Activated naive CD8-positive, alpha-beta T cell (primary cell): Measurements from ENCODE around the gene B4GALNT2.
"Not testable (repeated sequence)": the region's sequence is repeated elsewhere in the genome, so short reads cannot be mapped to it uniquely, and the experiment has no call there.

Experiments
- H3K27ac Mint-ChIP-seq: one replicate; pipeline ENCODE4 v1.8.0; 2021; ENCODE audit warnings: mixed read lengths
- H3K27me3 Mint-ChIP-seq: one replicate; pipeline ENCODE4 v1.8.0; 2021; ENCODE audit warnings: mixed read lengths
- H3K36me3 Mint-ChIP-seq: one replicate; pipeline ENCODE4 v1.8.0; 2021; ENCODE audit warnings: mixed read lengths
- H3K4me1 Mint-ChIP-seq: one replicate; pipeline ENCODE4 v1.8.0; 2021; ENCODE audit warnings: low read depth, mixed read lengths
- H3K4me3 Mint-ChIP-seq: one replicate; pipeline ENCODE4 v1.8.0; 2021; ENCODE audit warnings: mild to moderate bottlenecking, mixed read lengths
- H3K9me3 Mint-ChIP-seq: one replicate; pipeline ENCODE4 v1.8.0; 2021; ENCODE audit warnings: low read depth, mixed read lengths

Gene B4GALNT2

DNA sequence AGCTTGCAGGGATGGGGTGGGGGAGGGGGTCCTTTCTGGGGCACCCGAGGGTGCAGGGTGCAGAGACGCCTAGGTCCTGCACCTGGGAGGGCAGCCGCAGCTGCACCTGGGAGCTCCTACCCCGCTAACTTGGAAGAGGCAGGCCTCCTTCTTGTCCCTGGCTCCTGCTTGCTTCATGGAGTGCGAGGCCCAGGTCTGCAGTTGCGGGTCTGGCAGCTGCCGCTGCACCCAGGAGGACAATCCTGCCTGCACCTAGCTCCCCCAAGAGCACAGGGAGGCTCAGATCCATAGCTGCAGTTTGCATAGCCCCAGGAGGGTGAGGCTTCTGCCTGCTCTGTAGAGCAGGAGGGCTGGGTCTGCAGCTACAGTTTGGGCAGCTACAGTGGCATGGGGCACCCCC, 51.2 kb downstream of the B4GALNT2 start:
- H3K27ac Mint-ChIP-seq = no peak overlapping the region
- H3K4me3 Mint-ChIP-seq = no peak overlapping the region
- peaks cover 4% of the 10 kb centered on the region for H3K4me1 Mint-ChIP-seq
- H3K9me3 Mint-ChIP-seq = no peaks in the 10 kb centered on the region
- no peaks in the 10 kb centered on the region for H3K27me3 Mint-ChIP-seq
- H3K36me3 Mint-ChIP-seq = peaks cover 4% of the 10 kb centered on the region

DNA sequence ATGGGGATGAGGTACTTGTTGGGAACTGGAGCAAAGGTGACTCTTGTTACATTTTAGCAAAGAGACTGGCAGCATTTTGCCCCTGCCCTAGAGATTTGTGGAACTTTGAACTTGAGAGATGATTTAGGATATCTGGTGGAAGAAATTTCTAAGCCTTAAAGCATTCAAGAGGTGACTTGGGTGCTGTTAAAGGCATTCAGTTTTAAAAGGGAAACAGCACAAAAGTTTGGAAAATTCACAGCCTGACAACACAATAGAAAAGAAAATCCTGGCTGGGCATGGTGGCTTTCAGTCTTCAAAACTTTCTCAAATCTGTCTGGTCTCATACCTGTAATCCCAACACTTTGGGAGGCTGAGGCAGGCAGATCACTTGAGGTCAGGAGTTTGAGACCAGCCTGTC, 52.0 kb downstream of the B4GALNT2 start:
- H3K9me3 Mint-ChIP-seq, H3K4me3 Mint-ChIP-seq, H3K27ac Mint-ChIP-seq, H3K36me3 Mint-ChIP-seq, H3K27me3 Mint-ChIP-seq, H3K4me1 Mint-ChIP-seq: not testable (repeated sequence)

DNA sequence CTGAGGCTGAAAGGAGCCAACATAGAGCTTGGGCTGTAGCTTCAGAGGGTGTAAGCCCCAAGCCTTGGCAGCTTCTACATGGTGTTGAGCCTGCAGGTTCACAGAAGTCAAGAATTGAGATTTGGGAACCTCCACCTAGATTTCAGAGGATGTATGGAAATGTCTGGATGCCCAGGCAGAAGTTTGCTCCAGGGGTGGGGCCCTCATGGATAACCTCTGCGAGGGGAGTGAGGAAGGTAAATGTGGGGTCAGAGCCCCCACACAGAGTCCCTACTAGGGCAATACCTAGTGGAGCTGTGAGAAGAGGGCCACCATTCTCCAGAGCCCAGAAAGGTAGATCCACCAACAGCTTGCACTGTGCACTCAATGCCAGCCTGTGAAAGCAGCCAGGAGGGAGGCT, 52.8 kb downstream of the B4GALNT2 start:
- H3K36me3 Mint-ChIP-seq, H3K4me3 Mint-ChIP-seq, H3K27me3 Mint-ChIP-seq, H3K4me1 Mint-ChIP-seq, H3K9me3 Mint-ChIP-seq, H3K27ac Mint-ChIP-seq: not testable (repeated sequence)

DNA sequence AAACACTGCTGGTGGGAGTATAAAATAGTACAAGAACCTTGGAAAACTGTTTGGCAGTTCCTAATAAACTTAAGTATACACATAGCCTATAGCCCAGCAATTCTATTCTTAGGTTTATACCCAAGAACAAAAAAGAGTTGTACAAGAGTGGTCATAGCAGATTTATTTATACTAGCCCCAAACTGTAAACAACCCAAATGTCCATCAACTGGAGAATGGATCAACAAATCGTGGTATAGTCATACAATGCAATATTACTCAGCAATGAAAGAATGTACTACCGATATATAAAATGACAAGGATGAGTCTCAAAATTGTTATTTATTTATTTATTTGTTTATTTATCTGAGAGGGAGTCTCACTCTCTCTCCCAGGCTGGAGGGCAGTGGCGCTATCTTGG, 54.7 kb downstream of the B4GALNT2 start:
- Mint-ChIP-seq H3K36me3 (peaks cover 4% of the 10 kb centered on the region), H3K4me3 (no peak overlapping the region), H3K4me1 (peaks cover 12% of the 10 kb centered on the region), H3K27ac (no peak overlapping the region), H3K27me3 (no peaks in the 10 kb centered on the region), H3K9me3 (no peaks in the 10 kb centered on the region)

DNA sequence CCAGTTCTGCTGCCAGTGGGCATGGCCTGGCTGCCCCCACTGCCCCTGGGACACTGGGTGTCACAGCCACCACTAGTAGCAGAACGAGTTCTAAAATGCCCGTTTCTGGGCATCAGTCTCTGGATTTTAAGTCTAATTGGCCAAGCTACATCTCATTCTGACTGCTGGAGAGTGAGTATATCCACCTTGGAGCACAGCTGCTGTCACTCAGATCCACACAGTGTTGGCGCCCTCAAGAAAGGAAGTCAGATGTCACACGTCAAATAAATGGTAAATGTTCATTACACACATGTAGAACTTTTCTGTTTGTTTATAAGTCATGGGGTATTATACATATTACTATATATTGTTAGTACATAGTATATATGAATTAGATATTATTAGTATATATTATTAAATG, 58.4 kb downstream of the B4GALNT2 start:
- H3K27me3 Mint-ChIP-seq = no peaks in the 10 kb centered on the region
- H3K27ac Mint-ChIP-seq = peak overlapping the region; percentile 73
- no peaks in the 10 kb centered on the region for H3K36me3 Mint-ChIP-seq
- peak overlapping the region; percentile 44 for H3K4me3 Mint-ChIP-seq
- peaks cover 27% of the 10 kb centered on the region for H3K4me1 Mint-ChIP-seq
- no peaks in the 10 kb centered on the region for H3K9me3 Mint-ChIP-seq

DNA sequence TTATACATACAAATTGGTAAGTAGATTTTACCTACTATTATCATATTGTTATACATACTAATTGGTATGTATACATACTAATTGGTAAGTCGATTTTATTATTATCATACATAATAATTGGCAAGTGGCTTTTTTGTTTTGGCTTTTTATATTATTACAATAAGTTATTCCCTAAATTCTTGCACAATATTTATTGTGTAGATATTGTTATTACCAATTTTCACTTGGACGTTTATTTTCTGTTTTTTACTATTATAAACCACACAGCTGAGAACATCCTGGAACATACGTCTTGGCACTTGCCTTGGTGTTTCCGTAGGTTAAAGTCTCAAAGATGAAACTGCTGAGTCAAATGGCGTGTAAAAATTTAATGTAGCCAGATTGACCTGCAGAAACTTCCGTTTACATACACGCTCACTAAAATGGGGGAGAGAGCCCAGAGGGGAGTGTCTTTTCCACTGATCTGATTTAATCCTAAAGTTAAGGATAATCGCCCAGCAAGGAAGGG, 58.9 kb downstream of the B4GALNT2 start:
- peak overlapping the region; percentile 89 for H3K4me3 Mint-ChIP-seq
- H3K27me3 Mint-ChIP-seq = no peaks in the 10 kb centered on the region
- no peaks in the 10 kb centered on the region for H3K9me3 Mint-ChIP-seq
- H3K36me3 Mint-ChIP-seq = no peaks in the 10 kb centered on the region
- peak overlapping the region; percentile 96 for H3K27ac Mint-ChIP-seq
- H3K4me1 Mint-ChIP-seq = peaks cover 28% of the 10 kb centered on the region

DNA sequence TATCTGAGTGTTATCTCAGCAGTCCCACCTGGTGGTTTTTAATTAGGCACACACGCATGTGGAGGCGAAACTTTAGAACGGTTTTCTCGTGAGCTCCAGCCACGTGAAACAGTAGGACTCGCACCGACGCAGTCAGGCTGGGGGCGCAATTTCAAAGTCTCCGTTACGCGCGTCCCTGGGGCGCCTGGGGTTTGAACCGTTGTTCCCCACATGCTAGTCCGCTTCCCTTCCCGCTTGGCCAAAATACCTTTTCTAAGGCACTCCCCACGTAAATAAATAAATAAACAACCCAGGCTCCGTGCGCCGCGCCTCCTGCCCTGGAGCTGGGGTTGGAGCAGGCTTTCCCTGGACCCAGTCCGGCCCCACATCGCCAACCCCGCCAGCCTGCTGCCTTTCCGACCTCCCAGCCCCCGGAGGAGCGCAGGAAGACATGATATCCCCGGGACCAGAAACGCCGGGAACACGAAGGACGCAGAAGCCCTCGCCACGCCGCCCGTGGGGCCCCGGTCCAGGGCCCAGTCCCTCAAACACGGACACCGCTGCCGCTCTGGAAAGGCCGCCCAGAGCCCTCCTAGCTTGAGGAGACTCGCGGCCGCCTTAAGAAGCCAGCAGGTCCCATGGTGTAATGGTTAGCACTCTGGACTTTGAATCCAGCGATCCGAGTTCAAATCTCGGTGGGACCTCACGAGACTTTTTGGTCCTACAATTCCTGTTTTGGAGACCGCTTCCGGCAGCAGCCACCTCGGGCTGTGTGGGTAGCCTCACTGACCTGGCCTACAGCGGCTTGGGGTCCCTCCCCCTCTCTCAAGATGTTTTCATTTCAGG, 59.6 kb downstream of the B4GALNT2 start:
- Mint-ChIP-seq H3K36me3 (no peaks in the 10 kb centered on the region), H3K4me1 (peaks cover 28% of the 10 kb centered on the region), H3K27me3 (no peaks in the 10 kb centered on the region), H3K9me3 (no peaks in the 10 kb centered on the region), H3K27ac (peak overlapping the region; percentile 96), H3K4me3 (peak overlapping the region; percentile 89)

DNA sequence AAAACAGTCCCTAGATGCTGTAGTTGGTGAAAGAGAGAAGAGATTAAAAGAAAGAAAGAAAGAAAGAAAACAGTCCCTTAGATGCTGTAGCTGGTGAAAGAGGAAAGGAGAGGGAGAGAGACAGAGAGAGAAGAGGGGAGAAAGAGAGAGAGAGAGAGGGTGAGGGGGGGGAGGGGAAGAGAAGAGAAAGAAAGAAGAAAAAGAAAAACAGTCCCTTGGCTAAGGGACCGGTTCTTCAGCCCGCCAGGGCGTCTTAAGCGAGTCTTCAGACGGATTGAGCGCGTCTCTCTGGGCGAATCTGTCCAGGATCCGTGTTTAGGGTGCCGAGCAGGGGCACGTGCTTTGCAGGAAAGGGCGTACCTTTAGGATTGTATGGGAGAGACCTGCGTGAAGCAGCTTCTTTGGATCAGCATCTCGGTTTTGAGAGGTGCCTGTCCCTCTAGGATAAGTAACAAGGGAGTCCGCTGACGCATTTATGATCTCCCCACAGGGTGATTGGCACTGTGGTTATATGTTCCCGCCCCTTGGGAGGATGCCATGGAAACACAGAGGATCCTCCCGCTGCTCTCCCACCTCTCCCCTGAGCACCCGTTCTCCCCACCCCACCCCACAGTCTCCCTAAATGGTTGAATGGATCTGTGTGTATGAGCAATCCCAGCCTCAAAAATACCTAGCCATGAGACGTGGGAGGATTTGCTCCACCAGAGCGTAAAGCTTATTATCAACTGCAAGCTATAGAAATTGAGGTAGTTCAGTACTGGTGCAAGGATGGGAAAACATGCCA, 61.1 kb downstream of the B4GALNT2 start:
- H3K27me3 Mint-ChIP-seq = no peaks in the 10 kb centered on the region
- peaks cover 30% of the 10 kb centered on the region for H3K4me1 Mint-ChIP-seq
- peak overlapping the region; percentile 89 for H3K4me3 Mint-ChIP-seq
- no peaks in the 10 kb centered on the region for H3K36me3 Mint-ChIP-seq
- H3K9me3 Mint-ChIP-seq = no peaks in the 10 kb centered on the region
- H3K27ac Mint-ChIP-seq = peak overlapping the region; percentile 96

DNA sequence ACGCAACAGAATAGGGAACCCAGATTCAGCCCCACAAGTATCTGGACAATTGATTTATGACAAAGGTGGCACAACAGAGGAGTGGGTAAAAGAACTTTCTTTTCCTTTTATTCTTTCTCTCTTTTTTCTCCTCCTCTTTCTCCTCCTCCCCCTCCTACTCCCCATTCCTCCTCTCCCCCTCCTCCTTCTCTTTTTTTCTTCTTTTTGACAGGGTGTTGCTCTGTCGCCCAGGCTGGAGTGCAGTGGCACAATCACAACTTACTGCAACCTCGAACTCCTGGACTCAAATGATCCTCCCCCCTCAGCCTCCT, 61.7 kb downstream of the B4GALNT2 start:
- Mint-ChIP-seq H3K9me3 (no peaks in the 10 kb centered on the region), H3K36me3 (no peaks in the 10 kb centered on the region), H3K4me3 (peak overlapping the region; percentile 89), H3K4me1 (peaks cover 30% of the 10 kb centered on the region), H3K27me3 (no peaks in the 10 kb centered on the region), H3K27ac (peak overlapping the region; percentile 42)

DNA sequence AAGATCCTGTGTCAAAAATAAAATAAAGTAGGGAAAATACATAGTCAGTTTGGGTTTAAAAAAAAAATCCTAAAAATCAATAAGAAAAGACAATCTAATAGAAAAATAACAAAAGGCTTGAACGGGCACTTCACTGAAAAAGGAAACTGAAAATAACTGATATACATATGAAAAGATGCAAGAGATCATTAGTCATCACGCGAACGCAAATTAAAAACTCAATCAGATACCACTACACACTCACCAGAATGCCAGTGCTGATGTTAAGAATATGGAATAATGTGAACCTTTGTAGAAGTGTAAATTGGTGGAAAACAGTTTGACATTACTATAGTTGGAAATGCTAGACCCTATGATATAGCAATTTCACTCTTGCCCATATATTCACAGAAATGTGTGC, 63.2 kb downstream of the B4GALNT2 start:
- H3K27me3 Mint-ChIP-seq = no peaks in the 10 kb centered on the region
- H3K4me3 Mint-ChIP-seq = no peak overlapping the region
- peaks cover 27% of the 10 kb centered on the region for H3K4me1 Mint-ChIP-seq
- no peaks in the 10 kb centered on the region for H3K9me3 Mint-ChIP-seq
- no peaks in the 10 kb centered on the region for H3K36me3 Mint-ChIP-seq
- no peak overlapping the region for H3K27ac Mint-ChIP-seq

DNA sequence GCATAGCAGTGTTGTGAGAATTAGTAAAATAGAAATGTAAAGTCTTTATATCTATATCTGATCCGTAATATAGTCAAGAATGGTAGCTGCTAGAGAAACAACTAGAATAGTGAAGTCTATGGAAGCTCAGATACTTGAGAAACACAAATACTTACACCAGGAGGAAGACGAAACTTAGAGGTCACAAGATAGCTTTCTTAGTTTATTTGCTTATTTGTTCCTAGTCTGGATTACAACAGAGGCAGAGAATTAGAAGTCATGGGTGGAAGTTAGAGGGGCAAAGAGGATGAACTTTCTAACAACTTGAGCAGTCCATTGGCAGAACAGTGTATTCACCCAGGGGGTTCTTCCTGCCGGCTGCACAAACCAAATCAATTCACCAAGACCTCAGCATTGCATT, 64.0 kb downstream of the B4GALNT2 start:
- no peaks in the 10 kb centered on the region for H3K36me3 Mint-ChIP-seq
- H3K27ac Mint-ChIP-seq = no peak overlapping the region

DNA sequence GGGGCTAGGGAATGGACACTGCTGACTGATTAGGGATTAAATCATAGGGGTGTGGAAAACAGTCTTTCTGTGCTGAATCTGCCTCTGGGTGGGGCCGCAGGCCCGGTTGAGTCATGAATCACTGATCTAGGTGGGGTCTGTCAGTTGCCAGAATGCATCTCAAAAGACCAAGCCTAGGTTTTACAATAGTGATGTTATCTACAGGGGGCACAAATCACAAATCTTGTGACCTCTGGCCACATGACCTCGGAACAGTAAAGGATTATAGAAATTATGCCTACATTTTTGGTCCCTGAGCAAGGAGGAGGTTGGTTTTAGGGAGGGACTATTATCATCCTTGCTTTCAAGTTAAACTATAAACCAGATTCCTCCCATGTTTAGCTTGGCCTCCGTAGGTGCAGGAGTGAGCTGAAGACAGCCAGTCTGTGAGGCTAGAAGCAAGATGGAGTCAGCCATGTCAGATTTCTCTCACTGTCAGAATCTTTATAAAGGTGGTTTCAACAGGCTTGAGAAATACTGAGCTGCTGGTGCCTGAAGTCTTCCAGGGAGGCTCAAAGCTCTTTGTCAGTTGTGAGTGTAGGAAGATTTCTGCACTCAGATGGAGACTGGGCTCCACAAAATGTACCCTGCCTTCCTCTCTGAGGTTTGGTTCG, 64.9 kb downstream of the B4GALNT2 start:
- Mint-ChIP-seq H3K27me3 (no peaks in the 10 kb centered on the region), H3K4me1 (peaks cover 17% of the 10 kb centered on the region), H3K9me3 (no peaks in the 10 kb centered on the region), H3K27ac (no peak overlapping the region), H3K4me3 (no peak overlapping the region), H3K36me3 (peaks cover 5% of the 10 kb centered on the region)

More for the DNA sequence above, 64.0 kb downstream of the B4GALNT2 start:
- no peaks in the 10 kb centered on the region for H3K9me3 Mint-ChIP-seq
- peaks cover 23% of the 10 kb centered on the region for H3K4me1 Mint-ChIP-seq
- no peaks in the 10 kb centered on the region for H3K27me3 Mint-ChIP-seq
- no peak overlapping the region for H3K4me3 Mint-ChIP-seq

DNA sequence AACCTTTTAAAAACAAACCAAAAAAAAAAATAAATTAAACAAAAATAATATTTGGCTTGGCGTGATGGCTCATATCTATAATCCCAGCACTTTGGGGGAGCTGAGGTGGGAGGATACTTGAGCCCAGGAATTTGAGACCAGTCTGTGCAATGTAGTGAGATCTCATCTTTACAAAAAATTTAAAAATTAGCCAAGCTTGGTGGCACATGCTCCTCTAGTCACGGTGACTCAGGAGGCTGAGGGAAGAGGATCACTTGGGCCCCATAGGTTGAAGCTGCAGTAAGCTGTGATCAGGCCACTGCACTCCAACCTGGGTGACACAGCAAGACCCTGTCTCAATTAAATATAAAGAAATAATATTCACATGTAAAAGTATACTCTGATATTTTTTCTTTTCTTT, 65.6 kb downstream of the B4GALNT2 start:
- Mint-ChIP-seq H3K9me3 (no peaks in the 10 kb centered on the region), H3K27ac (no peak overlapping the region), H3K27me3 (no peaks in the 10 kb centered on the region), H3K4me1 (peaks cover 11% of the 10 kb centered on the region), H3K4me3 (no peak overlapping the region), H3K36me3 (peaks cover 5% of the 10 kb centered on the region)

DNA sequence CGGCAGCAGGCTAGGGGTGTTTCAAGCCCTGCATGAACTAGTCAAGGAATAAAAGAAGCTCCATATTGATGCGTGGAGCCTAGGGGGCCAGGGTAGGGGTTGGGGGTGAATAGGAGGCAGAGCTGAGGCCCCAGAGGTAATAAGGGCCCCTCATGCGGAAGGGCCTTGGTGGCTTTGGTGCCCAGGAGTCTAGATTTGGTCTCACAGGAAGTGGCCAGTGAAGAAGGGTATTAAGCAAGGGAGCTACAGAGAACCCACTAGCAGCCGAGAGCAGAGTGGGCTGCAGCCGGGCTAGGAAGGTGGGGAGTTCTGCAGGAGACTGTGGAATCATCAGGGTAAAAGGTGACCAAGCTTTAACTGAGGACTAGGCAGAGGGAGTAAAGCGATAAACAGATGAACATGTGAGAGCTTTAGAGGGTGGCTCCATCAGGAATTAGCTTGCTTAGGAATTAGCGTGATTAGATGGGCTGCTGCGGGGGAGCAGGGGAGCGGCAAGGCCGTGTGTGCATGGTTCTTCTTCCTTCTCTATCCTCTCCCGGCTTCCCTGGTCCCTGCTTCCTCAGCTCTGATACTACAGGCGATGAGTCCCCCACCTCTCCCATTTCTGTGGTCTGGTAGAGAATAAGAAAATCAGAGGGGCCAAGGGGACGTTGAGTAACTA, 68.0 kb downstream of the B4GALNT2 start:
- H3K4me3 Mint-ChIP-seq = no peak overlapping the region
- no peaks in the 10 kb centered on the region for H3K27me3 Mint-ChIP-seq
- peaks cover 2% of the 10 kb centered on the region for H3K4me1 Mint-ChIP-seq
- H3K36me3 Mint-ChIP-seq = peaks cover 8% of the 10 kb centered on the region
- no peaks in the 10 kb centered on the region for H3K9me3 Mint-ChIP-seq
- no peak overlapping the region for H3K27ac Mint-ChIP-seq

DNA sequence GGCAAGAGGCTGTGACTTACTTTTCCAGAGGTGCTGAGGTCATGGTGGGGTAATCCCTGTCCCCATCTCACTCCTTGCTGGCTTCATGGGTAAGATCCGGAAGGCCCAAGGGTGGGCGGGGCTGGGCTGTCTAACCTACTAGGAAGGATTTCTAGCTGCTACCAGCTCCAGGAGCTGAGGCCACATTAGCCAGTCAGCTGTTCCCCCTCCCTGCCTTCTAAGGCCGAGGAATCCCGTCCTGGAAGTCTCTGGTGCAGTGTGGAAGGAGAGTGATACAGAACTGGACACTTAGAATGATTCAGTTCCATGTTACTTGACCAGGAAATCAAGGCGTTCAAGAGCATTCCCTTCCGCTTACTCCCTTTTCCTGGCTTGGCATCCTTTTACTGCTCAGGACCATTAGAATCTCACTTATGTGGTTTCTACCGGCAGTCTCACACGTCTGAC, 68.9 kb downstream of the B4GALNT2 start:
- Mint-ChIP-seq H3K9me3 (no peaks in the 10 kb centered on the region), H3K27me3 (no peaks in the 10 kb centered on the region), H3K36me3 (peaks cover 13% of the 10 kb centered on the region), H3K4me3 (no peak overlapping the region), H3K4me1 (peaks cover 1% of the 10 kb centered on the region), H3K27ac (no peak overlapping the region)
